DMS53 treated with DMSO at 0.1 percent for 48 hours (cell line): ENCODE data around the gene PTPRM.

ENCODE experiments used
- DNase-seq: peaks from one replicate; lab custom pipeline; 2025; ENCODE audit not compliant: unreplicated experiment; lab: John Stamatoyannopoulos, UW

PTPRM gene

DNA sequence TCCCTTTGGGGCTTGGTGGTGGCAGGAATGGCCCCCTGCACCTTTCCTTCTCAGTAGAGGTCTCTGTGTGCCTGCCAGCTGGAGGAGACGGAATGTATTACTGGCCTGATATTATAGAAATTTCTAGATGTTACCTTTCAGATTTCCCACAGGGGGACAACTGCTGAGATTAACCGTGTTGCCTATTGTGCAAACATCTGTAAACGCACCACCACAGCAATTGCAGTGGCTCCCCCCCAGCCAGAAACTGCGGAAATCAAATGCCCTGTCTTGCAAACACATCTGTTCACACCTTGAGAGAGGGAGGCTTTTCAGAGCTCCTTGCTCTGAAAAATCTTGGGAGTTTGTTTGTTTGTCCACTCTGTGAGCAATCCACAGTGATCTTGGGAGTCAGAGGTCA lies 772.1 kb downstream of the PTPRM start:
- no peak for DNase-seq

GRCh38 chr18:8339952-8340351 lies 772.8 kb downstream of the PTPRM start:
- no peak for DNase-seq

DNA sequence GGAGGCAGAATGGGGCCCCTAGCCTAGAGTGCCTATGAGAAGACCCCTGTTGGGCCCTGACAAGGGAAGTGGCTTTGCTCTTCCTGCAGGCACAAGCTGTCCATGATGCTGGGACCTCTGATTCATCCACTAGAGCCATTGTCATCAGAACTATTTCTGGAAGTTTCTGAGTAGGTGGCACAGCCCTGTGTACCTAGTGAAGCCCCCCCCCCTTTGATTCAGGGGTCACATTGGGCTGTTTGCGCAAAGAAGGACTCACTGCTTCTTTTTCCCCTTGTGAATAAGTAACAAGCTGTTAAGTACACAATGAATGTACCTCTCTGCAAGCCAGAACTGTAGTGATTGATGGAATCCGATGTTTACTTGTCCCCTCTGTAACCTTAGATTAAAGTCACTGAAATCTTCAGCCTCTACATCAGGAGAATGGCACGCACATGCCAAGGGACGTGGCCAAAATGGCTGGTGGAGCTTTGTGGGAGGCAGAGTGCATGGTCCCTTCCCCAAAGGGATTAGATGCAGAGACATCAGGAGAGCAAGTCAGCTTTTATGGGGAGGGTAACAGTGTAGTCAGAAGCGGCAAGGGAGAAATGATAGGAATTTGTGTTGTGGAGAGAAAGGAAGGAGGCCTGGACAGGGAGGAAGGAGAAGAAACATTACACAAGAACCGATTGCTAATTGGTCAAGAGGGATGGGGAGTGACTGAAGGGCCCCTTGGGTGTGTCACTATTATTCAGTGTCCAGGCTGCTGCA lies 774.5 kb downstream of the PTPRM start:
- no peak for DNase-seq

GRCh38 chr18:8348051-8348720 lies 781.1 kb downstream of the PTPRM start:
- no peak for DNase-seq

- no peak for DNase-seq
Measured at GRCh38 chr18:8349608-8350323, 782.6 kb downstream of the PTPRM start.

GRCh38 chr18:8350628-8351027 lies 783.5 kb downstream of the PTPRM start:
- DNase-seq: no peak

DNA sequence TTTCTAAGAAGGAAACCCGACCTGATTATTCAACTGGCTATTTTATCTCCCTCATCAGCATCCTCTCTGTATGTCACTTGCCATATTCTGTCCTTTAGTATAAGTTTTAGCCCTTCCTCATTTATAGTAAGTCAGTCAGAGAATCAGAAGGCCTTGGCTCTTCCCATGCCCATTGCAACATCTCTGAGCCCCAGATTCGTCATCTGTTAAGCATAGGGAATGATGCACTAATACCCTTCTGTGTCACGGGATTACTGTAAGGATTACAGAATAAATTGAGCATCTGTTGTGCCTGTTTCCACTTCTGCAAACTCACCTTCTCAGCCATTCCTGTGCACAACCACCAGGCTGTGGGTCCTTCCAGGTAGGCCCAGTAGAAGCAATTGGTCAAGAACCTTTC lies 784.0 kb downstream of the PTPRM start:
- DNase-seq: no peak

- no peak for DNase-seq
Measured at GRCh38 chr18:8354304-8354703, 787.2 kb downstream of the PTPRM start.

DNA sequence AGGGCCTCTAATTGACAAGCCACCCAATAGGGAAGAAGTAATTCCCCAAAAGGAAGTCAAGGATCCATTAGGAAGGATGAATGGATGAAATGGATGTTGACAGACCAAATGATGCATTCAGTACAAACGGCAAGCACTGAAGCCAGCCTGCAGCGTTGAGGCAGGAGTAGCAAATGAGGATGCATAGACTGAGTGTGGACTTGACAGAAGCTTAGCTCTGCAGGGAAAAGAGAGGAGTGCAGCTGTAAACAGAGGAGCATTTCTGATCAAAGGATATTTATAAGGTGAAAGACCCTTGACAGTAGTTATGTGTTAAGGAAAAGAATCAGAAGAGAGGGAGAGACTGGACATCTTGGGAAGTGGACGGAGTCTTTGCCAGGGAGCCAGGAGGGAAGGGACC lies 788.9 kb downstream of the PTPRM start:
- no peak for DNase-seq

DNA sequence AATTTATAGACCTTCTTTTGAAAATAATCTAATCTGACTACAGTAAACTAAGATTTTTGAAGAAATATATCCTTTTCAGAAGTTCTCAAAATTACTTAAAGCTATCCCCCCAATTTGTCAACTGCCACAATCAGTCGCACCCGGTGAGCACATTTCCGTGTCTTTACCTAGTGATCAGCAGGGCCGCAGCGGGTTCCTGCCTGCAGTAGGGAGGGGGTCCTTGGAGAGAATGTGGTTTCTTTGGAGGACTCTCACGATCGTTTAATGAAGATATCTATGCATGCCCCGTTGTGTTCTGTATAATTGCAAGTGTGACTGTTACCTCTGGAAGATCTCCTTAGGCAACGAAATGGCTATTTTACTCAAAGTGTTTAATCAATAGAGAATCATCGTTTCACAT lies 790.2 kb downstream of the PTPRM start:
- DNase-seq: no peak

DNA sequence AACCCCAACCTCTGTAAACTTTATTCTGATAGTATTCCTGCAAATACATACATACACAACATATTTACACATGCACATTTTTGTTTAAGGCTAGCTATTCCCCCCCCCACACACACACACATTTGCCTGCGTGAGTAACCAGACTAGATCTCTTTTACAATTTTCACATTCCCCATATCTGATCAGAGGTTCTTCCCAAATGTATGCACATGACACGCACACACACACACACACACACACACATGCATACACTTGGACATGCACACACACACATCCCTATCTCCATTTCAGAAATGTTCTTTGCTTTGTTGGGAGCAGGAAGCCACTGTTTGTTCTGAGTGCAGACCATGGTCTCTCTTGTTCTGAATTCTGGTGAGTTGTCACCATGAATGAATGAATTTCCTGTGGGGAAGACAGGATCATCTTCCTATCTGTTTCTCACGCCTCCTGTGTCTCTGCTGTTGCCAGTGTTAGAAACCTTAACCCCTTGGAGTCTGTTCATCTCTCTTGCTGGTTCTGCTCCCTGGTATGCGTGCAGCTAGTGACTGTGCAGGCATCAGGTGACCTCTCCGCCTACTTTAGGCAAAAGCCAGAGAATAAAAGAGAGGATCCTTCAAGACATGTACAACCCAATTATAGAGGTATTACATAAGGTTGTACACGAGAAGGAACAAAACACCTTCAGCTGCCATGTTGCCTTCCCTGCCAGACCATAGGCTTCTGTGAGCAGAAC lies 791.1 kb downstream of the PTPRM start:
- no peak for DNase-seq

DNA sequence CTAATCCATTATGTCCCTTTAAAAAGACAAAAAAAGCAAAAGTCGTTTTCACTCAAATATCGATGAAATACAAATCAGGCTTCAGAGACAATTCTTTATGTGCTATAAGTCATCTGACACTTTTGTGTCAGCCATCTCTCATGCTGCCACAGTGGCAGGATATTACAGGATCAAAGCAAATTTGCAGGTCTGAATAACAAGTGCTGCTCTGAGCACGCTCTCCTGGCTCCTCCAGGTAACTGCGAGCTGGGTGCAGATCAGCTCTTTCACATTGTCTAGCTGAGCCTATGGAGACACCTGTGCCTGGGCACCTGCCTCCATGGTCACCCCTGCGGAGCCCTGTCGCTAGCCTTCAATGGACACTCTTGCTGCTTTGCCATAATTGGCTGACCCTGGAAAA lies 792.0 kb downstream of the PTPRM start:
- DNase-seq: peak; percentile 4

DNA sequence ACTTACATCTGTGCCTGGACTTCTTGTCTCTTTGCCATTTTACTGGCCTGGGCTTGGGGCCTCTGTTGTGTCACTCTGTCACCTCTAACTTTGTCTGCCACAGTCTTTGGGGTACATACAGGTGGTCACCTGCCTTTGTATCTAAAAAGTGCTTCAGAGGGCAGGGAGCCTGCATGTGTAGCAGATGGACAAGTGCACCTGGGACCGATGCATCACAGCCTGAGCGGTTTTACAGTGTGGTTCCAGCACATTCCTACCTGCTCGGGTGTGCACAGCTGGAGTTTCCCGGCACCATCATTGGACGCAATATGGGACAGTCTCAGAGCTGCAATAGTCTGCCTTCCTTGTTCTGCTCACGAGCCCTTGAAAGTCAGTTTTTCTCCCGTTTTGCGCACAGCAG lies 792.4 kb downstream of the PTPRM start:
- no peak for DNase-seq

DNA sequence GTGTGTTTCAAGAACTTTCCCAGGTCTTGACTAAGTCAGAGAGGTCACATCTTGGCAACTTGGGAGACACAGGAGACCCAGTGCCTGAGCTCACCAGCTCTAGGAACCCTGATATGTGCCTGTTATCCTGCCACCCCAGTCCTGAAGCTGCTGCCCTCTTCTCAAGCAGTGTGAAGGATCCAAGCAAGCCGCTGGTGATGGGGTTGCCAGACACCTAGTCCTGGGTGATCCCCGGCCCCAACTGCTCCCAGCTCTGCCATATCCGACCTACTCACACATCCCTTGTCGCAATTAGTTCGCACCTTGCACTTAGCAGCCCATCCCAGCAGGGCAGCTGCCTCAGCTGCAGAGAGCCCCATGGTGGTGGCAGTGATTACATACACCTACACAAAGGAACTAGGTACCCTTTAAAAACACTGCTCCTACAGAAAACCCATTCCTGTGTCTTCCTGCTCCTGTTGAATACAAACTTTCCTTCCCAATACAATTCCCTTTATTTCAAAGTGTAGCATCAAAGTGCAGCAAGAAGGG lies 794.9 kb downstream of the PTPRM start:
- DNase-seq: no peak

GRCh38 chr18:8362863-8363262 lies 795.7 kb downstream of the PTPRM start:
- DNase-seq: no peak

DNA sequence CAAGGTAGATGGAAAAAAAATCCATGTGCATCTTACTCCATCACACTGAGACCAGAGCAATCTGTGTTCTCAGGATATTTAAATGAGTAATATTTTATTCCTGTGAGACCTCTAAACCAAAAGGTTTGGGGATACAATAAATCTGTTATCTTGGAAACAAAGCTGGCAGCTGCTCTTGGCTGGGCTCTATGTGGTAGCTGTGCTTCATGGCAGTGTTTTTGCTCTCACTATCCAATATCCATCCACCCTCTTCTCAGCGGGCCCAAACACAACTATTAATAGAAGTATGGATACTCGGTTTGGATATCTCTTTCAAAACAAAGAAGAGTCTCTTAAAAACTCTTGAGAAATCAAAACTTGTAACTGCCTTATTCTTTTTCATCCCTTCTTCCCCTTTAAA lies 797.3 kb downstream of the PTPRM start:
- DNase-seq: no peak

GRCh38 chr18:8365006-8365405 lies 797.9 kb downstream of the PTPRM start:
- DNase-seq: no peak

DNA sequence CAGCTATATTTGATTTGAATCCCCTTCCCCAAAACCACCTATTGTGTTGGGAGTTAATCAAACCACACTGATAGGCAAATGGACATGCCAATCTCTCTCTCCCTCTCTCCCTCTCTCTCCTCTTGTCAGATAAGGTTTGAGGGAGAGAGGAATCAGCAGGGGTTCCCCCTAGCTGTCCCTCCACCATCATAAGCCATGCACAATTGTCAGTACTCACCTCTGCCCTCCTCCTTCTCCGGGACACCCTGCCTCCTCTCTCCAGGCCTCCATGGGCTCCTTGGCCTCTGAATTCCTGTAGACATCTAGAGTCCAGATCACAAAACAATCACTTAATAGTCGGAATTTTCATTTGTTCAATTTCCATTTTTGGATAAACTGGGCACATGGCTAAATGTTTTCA lies 798.4 kb downstream of the PTPRM start:
- no peak for DNase-seq

DNA sequence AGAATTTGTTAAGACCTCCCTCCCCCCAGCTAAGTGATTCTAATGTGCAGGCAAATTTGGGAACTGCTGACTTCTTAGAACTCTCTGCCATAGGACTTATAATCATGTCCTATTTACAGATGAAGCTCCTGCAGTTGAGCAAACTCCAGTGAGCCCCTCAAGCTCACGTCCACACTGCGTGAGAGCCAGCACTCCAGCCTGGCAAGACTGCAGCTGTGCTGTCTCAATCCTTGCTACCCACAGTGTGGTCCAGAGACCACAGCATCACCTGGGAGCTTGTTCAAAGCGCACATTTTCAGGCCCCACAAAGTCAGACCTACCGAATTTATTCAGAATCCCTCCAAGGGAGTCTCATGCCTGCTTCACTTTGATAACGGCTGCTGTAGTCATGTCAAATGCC lies 799.0 kb downstream of the PTPRM start:
- no peak for DNase-seq

DNA sequence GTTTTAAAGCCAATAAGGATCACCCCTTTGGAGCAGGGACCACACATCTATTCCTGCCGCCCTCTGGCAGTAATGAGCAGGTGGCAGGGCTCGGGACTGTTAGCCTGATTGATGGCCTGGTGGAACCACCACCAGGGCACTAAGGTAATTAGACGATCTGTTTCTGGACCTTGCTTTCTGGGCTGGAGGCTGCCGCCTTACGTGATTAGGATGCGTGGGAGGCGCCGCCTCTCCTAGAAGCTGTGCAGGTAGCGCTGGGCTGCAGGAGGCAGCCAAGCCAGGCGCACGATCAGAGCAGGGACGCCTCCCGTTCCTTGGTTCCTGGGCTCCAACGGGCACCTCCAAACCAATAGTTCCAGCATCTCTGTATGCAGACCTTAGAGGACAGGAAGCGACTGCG lies 799.5 kb downstream of the PTPRM start:
- no peak for DNase-seq
